Neural cell (in vitro differentiated cells): Measurements from ENCODE around the gene KRTAP12-2. TPM values are rescaled to one million over a fixed set of nuclear protein-coding genes. Genes with fewer than 3 reads are reported as not detected.

ENCODE experiments used
- H2AFZ ChIP-seq: fragments of 200-600, 300-800 bp; sonication (generic), shearing (Covaris generic); 2 replicates; pipeline ENCODE4 v1.6.0; 2014; ENCODE audit warnings: low read depth, mild to moderate bottlenecking, antibody characterized with exemption, low read length, moderate library complexity
- H3F3A ChIP-seq: fragments of 200-600 bp; shearing (Covaris generic); 2 replicates; pipeline ENCODE4 v1.6.1; 2016; ENCODE audit warnings: mild to moderate bottlenecking, moderate library complexity, mixed read lengths, antibody characterized with exemption, low read length; ENCODE audit not compliant: insufficient read depth, poor library complexity, severe bottlenecking
- H3K27ac ChIP-seq: fragments of 200-600, 300-800 bp; sonication (generic), shearing (Covaris generic); 2 replicates; pipeline ENCODE4 v1.5.1; 2014; ENCODE audit warnings: mild to moderate bottlenecking, low read length, moderate library complexity
- H3K27me3 ChIP-seq: fragments of 300-800, 200-600 bp; sonication (generic), shearing (Covaris generic); 2 replicates; pipeline ENCODE4 v1.6.0; 2014; ENCODE audit warnings: mild to moderate bottlenecking, low read depth, low read length, moderate library complexity; ENCODE audit not compliant: insufficient read depth
- H3K36me3 ChIP-seq: fragments of 300-800, 200-600 bp; sonication (generic), shearing (Covaris generic); 2 replicates; pipeline ENCODE4 v1.5.1; 2014; ENCODE audit warnings: mild to moderate bottlenecking, antibody characterized with exemption, low read length, moderate library complexity; ENCODE audit not compliant: insufficient read depth
- H3K4me2 ChIP-seq: fragments of 300-800, 200-600 bp; sonication (generic), shearing (Covaris generic); 2 replicates; pipeline ENCODE4 v1.6.0; 2014; ENCODE audit warnings: mild to moderate bottlenecking, low read length
- H3K4me3 ChIP-seq: fragments of 300-800, 200-600 bp; sonication (generic), shearing (Covaris generic); 2 replicates; pipeline ENCODE4 v1.5.1; 2014; ENCODE audit warnings: mild to moderate bottlenecking, low read length, moderate library complexity
- H3K79me2 ChIP-seq: fragments of 200-600 bp; shearing (Covaris generic); replicated peaks from 2 replicates; pipeline ENCODE4 v1.6.0; 2014; ENCODE audit warnings: mild to moderate bottlenecking, low read length, moderate library complexity; ENCODE audit not compliant: insufficient read depth
- H3K9ac ChIP-seq: fragments of 300-800, 200-600 bp; sonication (generic), shearing (Covaris generic); 2 replicates; pipeline ENCODE4 v1.6.1; 2016; ENCODE audit warnings: mild to moderate bottlenecking, low read length, mixed read lengths
- H3K9me2 ChIP-seq: fragments of 200-600 bp; shearing (Covaris generic); 2 replicates; pipeline ENCODE4 v1.6.1; 2016; ENCODE audit warnings: mild to moderate bottlenecking, low read length, mixed read lengths; ENCODE audit not compliant: insufficient read depth
- H3K9me3 ChIP-seq: fragments of 200-600, 300-800 bp; sonication (generic), shearing (Covaris generic); 2 replicates; pipeline ENCODE4 v1.6.1; 2016; ENCODE audit warnings: mild to moderate bottlenecking, mixed run types, low read length, moderate library complexity, mixed read lengths
- H4K20me1 ChIP-seq: fragments of 200-600 bp; shearing (Covaris generic); 2 replicates; pipeline ENCODE4 v1.6.1; 2016; ENCODE audit warnings: mild to moderate bottlenecking, mixed run types; ENCODE audit not compliant: insufficient read depth
- CTCF ChIP-seq: fragments of 450-650 bp; IDR thresholded peaks from 2 replicates; pipeline ENCODE4 v1.5.1; 2014; ENCODE audit warnings: antibody characterized with exemption, mild to moderate bottlenecking, moderate library complexity; ENCODE audit not compliant: poor library complexity, severe bottlenecking
- EP300 ChIP-seq: fragments of 450-650 bp; conservative IDR thresholded peaks from 2 replicates; pipeline ENCODE4 v1.6.1; 2014; ENCODE audit warnings: antibody characterized with exemption, mild to moderate bottlenecking, moderate library complexity; ENCODE audit not compliant: poor library complexity, severe bottlenecking
- EZH2 ChIP-seq: fragments of 200-600, 300-800 bp; shearing (Covaris generic), sonication (generic); IDR thresholded peaks from 2 replicates; pipeline ENCODE4 v1.6.1; 2014; ENCODE audit warnings: antibody characterized with exemption, low read length, borderline replicate concordance, mild to moderate bottlenecking; ENCODE audit not compliant: insufficient read depth, poor library complexity, severe bottlenecking
- MXI1 ChIP-seq: fragments of 450-650 bp; conservative IDR thresholded peaks from 2 replicates; pipeline ENCODE4 v1.6.1; 2014; ENCODE audit warnings: antibody characterized with exemption, mild to moderate bottlenecking; ENCODE audit not compliant: poor library complexity, severe bottlenecking
- POLR2AphosphoS5 ChIP-seq: IDR thresholded peaks from 2 replicates; pipeline ENCODE4 v1.6.1; 2012
- RAD21 ChIP-seq: fragments of 450-650 bp; conservative IDR thresholded peaks from 2 replicates; pipeline ENCODE4 v1.6.1; 2014; ENCODE audit warnings: antibody characterized with exemption, mild to moderate bottlenecking, moderate library complexity
- REST ChIP-seq: IDR thresholded peaks from 2 replicates; pipeline ENCODE4 v1.6.1; 2012; ENCODE audit warnings: borderline replicate concordance
- SMC3 ChIP-seq: fragments of 450-650 bp; conservative IDR thresholded peaks from 2 replicates; pipeline ENCODE4 v1.6.1; 2014; ENCODE audit warnings: antibody characterized with exemption, mild to moderate bottlenecking, moderate library complexity; ENCODE audit not compliant: poor library complexity
- TAF1 ChIP-seq: IDR thresholded peaks from 2 replicates; pipeline ENCODE4 v1.6.1; 2012; ENCODE audit warnings: low read depth
- polyA plus RNA-seq: library from polyadenylated mRNA; depleted of rRNA; stranded (reverse); fragments of >200 nt; gene quantifications from 2 replicates; pipeline ENCODE4 v1.2.3, GENCODE V29; 2014

Gene KRTAP12-2
- polyA plus RNA-seq, 1 donor from 2014 or later = not detected

GRCh38 chr21:44695184-44695583, 28.5 kb upstream of the KRTAP12-2 start:
- H2AFZ ChIP-seq = no peak overlapping the region
- TF ChIP-seq TAF1 (no peak), CTCF (no peak), EP300 (no peak), REST (no peak), RAD21 (no peak), MXI1 (no peak), EZH2 (no peak), SMC3 (no peak), POLR2AphosphoS5 (no peak)
- H3K9me3 ChIP-seq = peaks cover 10% of the 10 kb centered on the region
- H3K9me2 ChIP-seq = no peaks in the 10 kb centered on the region
- no peak overlapping the region for H3K4me3 ChIP-seq
- no peak overlapping the region for H3K4me2 ChIP-seq
- H3K27me3 ChIP-seq = no peaks in the 10 kb centered on the region
- H3K9ac ChIP-seq = no peak overlapping the region
- no peaks in the 10 kb centered on the region for H3K36me3 ChIP-seq
- H3K27ac ChIP-seq = no peak overlapping the region
- H3K79me2 ChIP-seq = no peaks in the 10 kb centered on the region
- H4K20me1 ChIP-seq = no peaks in the 10 kb centered on the region
- H3F3A ChIP-seq = no peaks in the 10 kb centered on the region

- no peaks in the 10 kb centered on the region for H3F3A ChIP-seq
- H3K4me2 ChIP-seq = no peak overlapping the region
- TF ChIP-seq TAF1 (no peak), CTCF (no peak), REST (no peak), RAD21 (no peak), EP300 (no peak), MXI1 (no peak), POLR2AphosphoS5 (no peak), SMC3 (no peak)
- H2AFZ ChIP-seq = no peak overlapping the region
- no peaks in the 10 kb centered on the region for H4K20me1 ChIP-seq
- H3K36me3 ChIP-seq = no peaks in the 10 kb centered on the region
- peaks cover 10% of the 10 kb centered on the region for H3K9me3 ChIP-seq
- no peak overlapping the region for H3K4me3 ChIP-seq
- no peak overlapping the region for H3K27ac ChIP-seq
- no peaks in the 10 kb centered on the region for H3K79me2 ChIP-seq
- H3K27me3 ChIP-seq = no peaks in the 10 kb centered on the region
- H3K9ac ChIP-seq = no peak overlapping the region
- no peaks in the 10 kb centered on the region for H3K9me2 ChIP-seq
These were observed 28.0 kb upstream of the KRTAP12-2 start for GRCh38 chr21:44694776-44695175.
